HL-60 (cell line): ENCODE measurements around the gene SEL1L2.

Experiments used
- TF ChIP-seq, protein P1 (sequence below): IDR thresholded peaks from one replicate; pipeline ENCODE4 v1.5.1; 2011; ENCODE audit warnings: low read length, control low read depth, inconsistent platforms; ENCODE audit not compliant: insufficient read depth
- TF ChIP-seq, protein P2 (sequence below): IDR thresholded peaks from 2 replicates; pipeline ENCODE4 v1.6.1; 2012; ENCODE audit warnings: low read depth; ENCODE audit not compliant: insufficient replicate concordance

- TF ChIP-seq, protein P1, sequence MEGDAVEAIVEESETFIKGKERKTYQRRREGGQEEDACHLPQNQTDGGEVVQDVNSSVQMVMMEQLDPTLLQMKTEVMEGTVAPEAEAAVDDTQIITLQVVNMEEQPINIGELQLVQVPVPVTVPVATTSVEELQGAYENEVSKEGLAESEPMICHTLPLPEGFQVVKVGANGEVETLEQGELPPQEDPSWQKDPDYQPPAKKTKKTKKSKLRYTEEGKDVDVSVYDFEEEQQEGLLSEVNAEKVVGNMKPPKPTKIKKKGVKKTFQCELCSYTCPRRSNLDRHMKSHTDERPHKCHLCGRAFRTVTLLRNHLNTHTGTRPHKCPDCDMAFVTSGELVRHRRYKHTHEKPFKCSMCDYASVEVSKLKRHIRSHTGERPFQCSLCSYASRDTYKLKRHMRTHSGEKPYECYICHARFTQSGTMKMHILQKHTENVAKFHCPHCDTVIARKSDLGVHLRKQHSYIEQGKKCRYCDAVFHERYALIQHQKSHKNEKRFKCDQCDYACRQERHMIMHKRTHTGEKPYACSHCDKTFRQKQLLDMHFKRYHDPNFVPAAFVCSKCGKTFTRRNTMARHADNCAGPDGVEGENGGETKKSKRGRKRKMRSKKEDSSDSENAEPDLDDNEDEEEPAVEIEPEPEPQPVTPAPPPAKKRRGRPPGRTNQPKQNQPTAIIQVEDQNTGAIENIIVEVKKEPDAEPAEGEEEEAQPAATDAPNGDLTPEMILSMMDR, result no peak
- TF ChIP-seq, protein P2, sequence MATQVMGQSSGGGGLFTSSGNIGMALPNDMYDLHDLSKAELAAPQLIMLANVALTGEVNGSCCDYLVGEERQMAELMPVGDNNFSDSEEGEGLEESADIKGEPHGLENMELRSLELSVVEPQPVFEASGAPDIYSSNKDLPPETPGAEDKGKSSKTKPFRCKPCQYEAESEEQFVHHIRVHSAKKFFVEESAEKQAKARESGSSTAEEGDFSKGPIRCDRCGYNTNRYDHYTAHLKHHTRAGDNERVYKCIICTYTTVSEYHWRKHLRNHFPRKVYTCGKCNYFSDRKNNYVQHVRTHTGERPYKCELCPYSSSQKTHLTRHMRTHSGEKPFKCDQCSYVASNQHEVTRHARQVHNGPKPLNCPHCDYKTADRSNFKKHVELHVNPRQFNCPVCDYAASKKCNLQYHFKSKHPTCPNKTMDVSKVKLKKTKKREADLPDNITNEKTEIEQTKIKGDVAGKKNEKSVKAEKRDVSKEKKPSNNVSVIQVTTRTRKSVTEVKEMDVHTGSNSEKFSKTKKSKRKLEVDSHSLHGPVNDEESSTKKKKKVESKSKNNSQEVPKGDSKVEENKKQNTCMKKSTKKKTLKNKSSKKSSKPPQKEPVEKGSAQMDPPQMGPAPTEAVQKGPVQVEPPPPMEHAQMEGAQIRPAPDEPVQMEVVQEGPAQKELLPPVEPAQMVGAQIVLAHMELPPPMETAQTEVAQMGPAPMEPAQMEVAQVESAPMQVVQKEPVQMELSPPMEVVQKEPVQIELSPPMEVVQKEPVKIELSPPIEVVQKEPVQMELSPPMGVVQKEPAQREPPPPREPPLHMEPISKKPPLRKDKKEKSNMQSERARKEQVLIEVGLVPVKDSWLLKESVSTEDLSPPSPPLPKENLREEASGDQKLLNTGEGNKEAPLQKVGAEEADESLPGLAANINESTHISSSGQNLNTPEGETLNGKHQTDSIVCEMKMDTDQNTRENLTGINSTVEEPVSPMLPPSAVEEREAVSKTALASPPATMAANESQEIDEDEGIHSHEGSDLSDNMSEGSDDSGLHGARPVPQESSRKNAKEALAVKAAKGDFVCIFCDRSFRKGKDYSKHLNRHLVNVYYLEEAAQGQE, result no peak
Measured at GRCh38 chr20:13844296-13844695, 146.1 kb downstream of the SEL1L2 start.
